Heart right ventricle (tissue), 16 donors: Measurements from ENCODE around the gene CALHM6. TPM values are rescaled to one million over a fixed set of nuclear protein-coding genes. Genes with fewer than 3 reads are reported as not detected.

Experiments used
- ATAC-seq, 8 donors: fragments of 200-7000 bp; cut with Tn5 transposase; one replicate each; pipeline ENCODE4 v1.9.1; 2020; ENCODE audit warnings: mild to moderate bottlenecking in 8 of 8, moderate library complexity in 8 of 8, moderate number of reproducible peaks in 1 of 8
- DNase-seq, 2 donors: peaks; one replicate each; pipeline ENCODE4 v3.0.0-alpha.2; 2020
- H3K27ac ChIP-seq, 10 donors: fragments of 200-600 bp; sonication (generic) in 2 of 10; one replicate each; pipeline versions ENCODE4 v1.5.0 to v1.8.0; 2020 to 2022; ENCODE audit warnings: mild to moderate bottlenecking in 3 of 10
- H3K27me3 ChIP-seq, 7 donors: fragments of 200-600 bp; one replicate each; pipeline ENCODE4 v1.8.0; 2021 to 2022; ENCODE audit warnings: mild to moderate bottlenecking in 2 of 7
- H3K36me3 ChIP-seq, 9 donors: fragments of 200-600 bp; sonication (generic) in 1 of 9; one replicate each; pipeline versions ENCODE4 v1.5.0 to v1.8.0; 2020 to 2022; ENCODE audit warnings: mild to moderate bottlenecking in 2 of 9
- H3K4me1 ChIP-seq, 9 donors: fragments of 200-600 bp; sonication (generic) in 1 of 9; one replicate each; pipeline versions ENCODE4 v1.5.0 to v1.8.0; 2020 to 2022; ENCODE audit warnings: mild to moderate bottlenecking in 4 of 9
- H3K4me3 ChIP-seq, 10 donors: fragments of 200-600 bp; sonication (generic) in 2 of 10; one replicate each; pipeline versions ENCODE4 v1.5.0 to v1.8.0; 2020 to 2022; ENCODE audit warnings: mild to moderate bottlenecking in 7 of 10, moderate library complexity in 2 of 10
- H3K9me3 ChIP-seq, 11 donors: fragments of 200-600 bp in 10 of 11; sonication (generic) in 2 of 11; one replicate each; pipeline versions ENCODE4 v1.5.0 to v1.8.0; 2013 to 2022; ENCODE audit warnings: mild to moderate bottlenecking in 2 of 11, control low read depth in 1 of 11, moderate library complexity in 1 of 11
- whole genome bisulfite sequencing, 2 donors: extraction: QIAGEN DNeasy Blood & Tissue Kit; methylation state at CpG; one replicate each; pipeline ENCODE4 v1.1.7; 2013; ENCODE audit warnings: inconsistent platforms in 1 of 2; 5-methylcytosine and 5-hydroxymethylcytosine counted together
- intact Hi-C, 10 donors: fragments of 100-400 bp; cut with DNase I; formaldehyde crosslinking; loops; one replicate each; pipeline versions ENCODE4 v1.11.1 to v1.14.2; 2022
- polyA plus RNA-seq, 2 donors: library from polyadenylated mRNA; stranded (reverse); fragments of 200-250 nt; gene quantifications; one replicate each; pipeline ENCODE4 v1.2.3, GENCODE V29; 2013
- total RNA-seq, 10 donors: library from RNA; stranded (reverse); fragmentation: NEBNext Ultra II Directional in 3 of 10; extraction: Animal tissue kit (Norgen Biotek cat#: 25700) in 3 of 10; gene quantifications; one replicate each; pipeline versions ENCODE4 v1.2.1 to v1.2.4, GENCODE V29; 2021 to 2023
- TF ChIP-seq, protein P1 (sequence below), 9 donors: fragments of 200-600 bp; sonication (generic) in 2 of 9; IDR thresholded peaks; one replicate each; pipeline versions ENCODE4 v1.5.0 to v1.8.0; 2021 to 2022; ENCODE audit warnings: antibody characterized with exemption in 9 of 9, mild to moderate bottlenecking in 5 of 9, moderate library complexity in 1 of 9
- donor health status: Arrhythmogenic right ventricular cardiomyopathy.
- donor health status: ischemic (EF 13 %, LVEDD 7.1; RV severe dilation, severe dysfunction).
- donor health status: healthy with polysubstance abuse.
- donor health status: DM: no; HTN: yes; CAD: no.
- donor health status: DM: no; HTN: no; CAD: no.
- donor health status: ischemic (EF 25% LVEDD 6.9; RV normal size, moderate dysfunction).
- donor health status: ischemic (EF 25% LVEDD 5.7; RV mildly dilated, moderate dysfunction).
- donor health status: healthy.
- donor health status: DM: yes; HTN: yes; CAD: no.
- donor health status: Ischemic cardiomyopathy.
- donor health status: ischemic (EF 35%, LVEDD 5.7; RV mildly dilated, moderate dysfunction).
- donor health status: nonischemic (EF 11% LVEDD 7.7; RV severe dilation, severe dysfunction).
- donor health status: DM: yes; HTN: yes; CAD: no.
- donor health status: PGD.
- donor health status: ischemic (EF 29% LVEDD 5.4; RV normal size, mild dysfunction).
- donor health status: nonischemic (EF 23%, LVEDD 6.1; RV moderate dilation, normal function).

Gene CALHM6
- total and polyA plus RNA-seq, 12 donors: 0.45 to 40.8 (median 1.5) TPM; not detected in 2

DNA sequence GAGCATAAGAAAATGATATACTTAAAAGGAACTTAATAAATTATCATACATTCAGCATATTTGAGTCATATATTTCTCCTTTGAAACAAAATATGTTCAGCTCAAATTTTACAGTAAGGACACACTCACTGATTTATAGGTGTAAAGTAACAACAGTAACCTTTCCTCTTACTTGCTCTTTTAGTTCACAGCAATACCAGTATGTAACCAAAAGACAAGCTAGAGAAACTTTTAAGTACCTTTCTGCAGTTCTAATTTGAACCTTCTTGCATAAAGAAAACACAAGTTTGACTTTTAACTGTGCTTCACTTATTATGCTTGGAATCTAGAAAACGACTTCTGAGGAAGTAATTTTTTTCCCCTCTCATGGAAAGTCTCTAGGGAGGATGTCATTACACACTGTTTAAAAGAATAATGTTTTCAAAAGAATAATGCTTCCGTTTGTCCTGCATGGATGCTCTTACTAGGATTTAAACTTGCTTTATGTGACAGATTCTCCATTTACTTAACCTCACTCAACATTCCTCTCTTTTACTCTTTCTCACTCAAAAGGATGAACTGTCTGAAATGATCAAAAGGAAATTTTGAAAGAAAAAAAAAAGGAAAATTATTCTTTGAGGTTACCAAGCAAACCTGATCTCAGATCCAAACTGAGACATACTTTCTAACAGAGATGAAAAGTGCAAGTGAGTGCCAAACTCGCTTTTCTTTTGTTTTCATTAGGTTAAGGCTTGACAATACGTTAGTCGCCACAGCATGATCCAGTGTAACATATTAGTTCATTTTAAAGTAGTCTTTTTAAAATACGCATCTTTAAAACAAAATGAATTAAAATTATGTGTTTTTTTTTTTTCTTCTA is 22.4 kb upstream of the CALHM6 start:
- H3K9me3 ChIP-seq: no peaks in the 10 kb centered on the region
- WGBS, 2 donors: 51 to 62% methylated on average over 6 of the region's 6 CpGs
- H3K4me1 ChIP-seq: peaks cover 0 to 16% (median 5%) of the 10 kb centered on the region in 9 donors
- ATAC-seq (no peak), DNase-seq (no peak)
- H3K4me3 ChIP-seq: no peak overlapping the region
- no peak overlapping the region for H3K27ac ChIP-seq
- TF ChIP-seq, protein P1, sequence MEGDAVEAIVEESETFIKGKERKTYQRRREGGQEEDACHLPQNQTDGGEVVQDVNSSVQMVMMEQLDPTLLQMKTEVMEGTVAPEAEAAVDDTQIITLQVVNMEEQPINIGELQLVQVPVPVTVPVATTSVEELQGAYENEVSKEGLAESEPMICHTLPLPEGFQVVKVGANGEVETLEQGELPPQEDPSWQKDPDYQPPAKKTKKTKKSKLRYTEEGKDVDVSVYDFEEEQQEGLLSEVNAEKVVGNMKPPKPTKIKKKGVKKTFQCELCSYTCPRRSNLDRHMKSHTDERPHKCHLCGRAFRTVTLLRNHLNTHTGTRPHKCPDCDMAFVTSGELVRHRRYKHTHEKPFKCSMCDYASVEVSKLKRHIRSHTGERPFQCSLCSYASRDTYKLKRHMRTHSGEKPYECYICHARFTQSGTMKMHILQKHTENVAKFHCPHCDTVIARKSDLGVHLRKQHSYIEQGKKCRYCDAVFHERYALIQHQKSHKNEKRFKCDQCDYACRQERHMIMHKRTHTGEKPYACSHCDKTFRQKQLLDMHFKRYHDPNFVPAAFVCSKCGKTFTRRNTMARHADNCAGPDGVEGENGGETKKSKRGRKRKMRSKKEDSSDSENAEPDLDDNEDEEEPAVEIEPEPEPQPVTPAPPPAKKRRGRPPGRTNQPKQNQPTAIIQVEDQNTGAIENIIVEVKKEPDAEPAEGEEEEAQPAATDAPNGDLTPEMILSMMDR (IDR thresholded peaks at IDR 0.05): no peak
- no peaks in the 10 kb centered on the region for H3K27me3 ChIP-seq
- peaks cover 0 to 34% (median 0%) of the 10 kb centered on the region in 9 donors for H3K36me3 ChIP-seq
- intact Hi-C loops: loop anchor here in 1 of 10 donors (10.0 kb wide), 1 partner anchor 134 kb away; no protein-coding TSS in a partner anchor

DNA sequence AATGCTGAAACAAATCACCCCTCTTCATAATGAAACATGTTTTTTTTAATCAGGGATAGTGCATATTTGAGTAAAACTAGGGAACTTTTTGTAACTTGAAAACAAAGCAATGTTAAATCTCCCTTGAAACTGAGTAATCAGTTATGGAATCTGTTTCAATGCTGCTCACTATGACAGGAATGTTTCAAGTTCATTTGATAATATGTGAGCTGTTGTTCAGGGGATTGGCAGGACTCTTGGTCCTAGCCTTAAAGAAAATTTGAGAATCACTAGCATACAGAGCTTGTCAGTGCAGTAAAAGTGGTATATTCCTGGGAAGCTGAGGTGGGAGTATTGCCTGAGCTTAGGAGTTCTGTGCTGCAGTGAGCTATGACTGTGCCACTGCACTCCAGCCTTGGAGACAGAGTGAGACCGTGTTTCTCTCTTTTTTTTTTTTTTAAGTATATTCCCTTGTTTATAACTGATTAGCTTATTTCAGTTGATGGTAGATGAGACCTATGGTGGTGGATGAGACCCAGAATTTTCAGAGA is 21.6 kb upstream of the CALHM6 start:
- TF ChIP-seq, protein P1 (IDR thresholded peaks at IDR 0.05): no peak
- Histone ChIP-seq H3K36me3 (peaks cover 0 to 27% (median 0%) of the 10 kb centered on the region in 9 donors), H3K9me3 (no peaks in the 10 kb centered on the region), H3K4me1 (peaks cover 0 to 19% (median 5%) of the 10 kb centered on the region in 9 donors), H3K4me3 (no peak overlapping the region), H3K27me3 (no peaks in the 10 kb centered on the region), H3K27ac (no peak overlapping the region)
- ATAC-seq (no peak), DNase-seq (no peak)
- intact Hi-C loops: loop anchor here in 7 of 10 donors (5.0 to 10.0 kb wide), 5 partner anchors 93 to 155 kb away; no protein-coding TSS in a partner anchor
- 82 to 83% methylated on average over 1 of the region's 1 CpG for WGBS, 2 donors

DNA sequence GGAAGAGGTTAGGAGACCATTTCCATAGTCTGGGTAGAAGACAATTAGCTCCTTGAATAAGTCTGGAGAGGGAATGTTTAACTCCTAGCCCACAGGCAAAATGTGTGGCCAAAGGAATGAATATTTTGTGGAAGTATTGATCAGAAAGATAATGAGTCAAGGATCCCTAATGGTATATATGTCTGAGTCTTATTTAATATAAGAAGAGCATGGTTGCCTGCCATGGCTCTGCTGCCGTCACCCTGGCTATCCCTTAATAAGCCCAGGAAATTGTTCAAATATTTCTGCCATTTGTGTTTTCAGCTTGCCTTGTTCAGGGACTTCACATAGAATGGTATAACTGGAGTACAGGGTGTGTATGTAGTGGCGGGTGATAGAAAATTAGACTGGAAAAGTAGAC is 18.1 kb upstream of the CALHM6 start:
- Histone ChIP-seq H3K27me3 (no peaks in the 10 kb centered on the region), H3K4me1 (peaks cover 0 to 52% (median 0%) of the 10 kb centered on the region in 9 donors), H3K9me3 (no peaks in the 10 kb centered on the region), H3K36me3 (no peaks in the 10 kb centered on the region), H3K27ac (peak overlapping the region in 1 of 10 donors; percentile 9), H3K4me3 (no peak overlapping the region)
- WGBS, 2 donors: 92 to 95% methylated on average over 2 of the region's 2 CpGs
- ATAC-seq: no peak
- intact Hi-C loops: loop anchor here in 6 of 10 donors (5.0 to 10.0 kb wide), 4 partner anchors 89 to 158 kb away; no protein-coding TSS in a partner anchor
- DNase-seq: no peak
- TF ChIP-seq, protein P1 (IDR thresholded peaks at IDR 0.05): no peak

DNA sequence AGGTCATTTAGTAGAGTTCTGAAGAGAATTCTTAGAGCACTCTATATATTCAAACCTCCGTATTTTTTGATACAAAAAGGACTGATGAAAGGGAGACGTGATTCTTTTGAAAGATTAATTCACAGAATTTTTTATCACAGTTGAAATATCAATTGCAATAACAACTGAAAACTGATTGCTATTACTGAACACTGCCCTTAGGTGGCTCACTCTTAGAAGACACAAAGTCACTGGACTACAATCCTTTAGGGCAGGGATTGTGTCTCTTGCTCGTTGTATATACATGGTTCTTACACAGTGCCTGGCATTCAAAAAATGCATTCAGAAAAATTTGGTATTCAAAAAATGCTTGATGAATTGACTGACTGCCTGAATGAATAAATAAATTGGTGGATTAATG is 17.1 kb upstream of the CALHM6 start:
- no peaks in the 10 kb centered on the region for H3K36me3 ChIP-seq
- DNase-seq (no peak), ATAC-seq (peak in 1 of 8 donors; percentile 56)
- no peaks in the 10 kb centered on the region for H3K27me3 ChIP-seq
- intact Hi-C loops: loop anchor here in 6 of 10 donors (5.0 to 10.0 kb wide), 4 partner anchors 88 to 159 kb away; no protein-coding TSS in a partner anchor
- H3K27ac ChIP-seq: no peak overlapping the region
- TF ChIP-seq, protein P1 (IDR thresholded peaks at IDR 0.05): peak in 7 of 9 donors; percentile 41 to 61 (median 53)
- no peaks in the 10 kb centered on the region for H3K9me3 ChIP-seq
- H3K4me3 ChIP-seq: no peak overlapping the region
- H3K4me1 ChIP-seq: peaks cover 0 to 50% (median 0%) of the 10 kb centered on the region in 9 donors
- 28 to 29% methylated on average over 3 of the region's 3 CpGs for WGBS, 2 donors
